Activated CD4-positive, alpha-beta T cell treated with anti-CD3 and anti-CD28 coated beads for 36 hours (primary cell): ENCODE results near the gene ALG6. TPM values are rescaled to one million over a fixed set of nuclear protein-coding genes. Genes with fewer than 3 reads are reported as not detected.

Source experiments
- ATAC-seq: fragments of 200-7000 bp; cut with Tn5 transposase; one replicate; pipeline ENCODE4 v1.10.0; 2021; ENCODE audit warnings: mild to moderate bottlenecking, moderate library complexity
- CTCF ChIA-PET: fragments of 350-600 bp; sonication (Branson Sonifier 250); formaldehyde crosslinking; loops from one replicate; lab custom pipeline; 2021; ENCODE audit warnings: antibody characterized with exemption; lab: Charles Lee
- POLR2A ChIA-PET: fragments of 350-600 bp; sonication (Branson Sonifier 250); formaldehyde crosslinking; loops from one replicate; lab custom pipeline; 2021; ENCODE audit warnings: antibody characterized with exemption, inconsistent platforms; lab: Charles Lee
- DNase-seq: peaks from one replicate; pipeline ENCODE4 v3.0.0-alpha.2; 2020
- H3K27ac Mint-ChIP-seq: one replicate; pipeline ENCODE4 v1.8.0; 2021; ENCODE audit warnings: mixed read lengths
- H3K27me3 Mint-ChIP-seq: one replicate; pipeline ENCODE4 v1.8.0; 2021; ENCODE audit warnings: mixed read lengths
- H3K36me3 Mint-ChIP-seq: one replicate; pipeline ENCODE4 v1.8.0; 2021; ENCODE audit warnings: low read depth, mixed read lengths
- H3K4me1 Mint-ChIP-seq: one replicate; pipeline ENCODE4 v1.8.0; 2021; ENCODE audit warnings: mixed read lengths
- H3K4me3 Mint-ChIP-seq: one replicate; pipeline ENCODE4 v1.8.0; 2021; ENCODE audit warnings: mild to moderate bottlenecking, moderate library complexity, mixed read lengths
- H3K9me3 Mint-ChIP-seq: one replicate; pipeline ENCODE4 v1.8.0; 2021; ENCODE audit warnings: low read depth, mixed read lengths
- intact Hi-C, 2 experiments: fragments of 100-400 bp; cut with DNase I in 1 of 2; cut with micrococcal nuclease in 1 of 2; formaldehyde crosslinking; loops; one replicate each; pipeline versions ENCODE4 v1.14.2 to v1.15.1; 2022 to 2024; cut with DNase I, micrococcal nuclease
- total RNA-seq, 2 experiments: library from RNA; stranded (reverse); gene quantifications; one replicate each; pipeline ENCODE4 v1.2.3, GENCODE V29; 2021

Gene ALG6
- total RNA-seq, 2 experiments from 2014 or later = 16.2 to 16.3 TPM

- H3K27me3 Mint-ChIP-seq = peaks cover 69% of the 10 kb centered on the region
- peaks cover 9% of the 10 kb centered on the region for H3K36me3 Mint-ChIP-seq
- peaks cover 41% of the 10 kb centered on the region for H3K4me1 Mint-ChIP-seq
- H3K9me3 Mint-ChIP-seq = peaks cover 5% of the 10 kb centered on the region
- DNase-seq = peak; percentile 67
- H3K27ac Mint-ChIP-seq = no peak overlapping the region
- POLR2A ChIA-PET = interaction anchor here (0.5 kb wide), 1 partner anchor 1679 kb away, joined by 3 read pairs; no protein-coding TSS in a partner anchor
- CTCF ChIA-PET = interaction anchor here (0.8 kb wide), 1 partner anchor 633 kb away, joined by 3 read pairs; no protein-coding TSS in a partner anchor
- ATAC-seq = peak; percentile 40
- intact Hi-C loops = loop anchor here (2.0 to 10.0 kb wide), 4 partner anchors 122 to 922 kb away; partner anchors contain the start of genes EFCAB7 (in 1 of the 2), ITGB3BP (in 1 of the 2) and USP1 (in 1 of the 2)
- peak overlapping the region; percentile 67 for H3K4me3 Mint-ChIP-seq
Measured at GRCh38 chr1:63322944-63323864, 44.2 kb upstream of the ALG6 start.

GRCh38 chr1:63323865-63324778 lies 43.3 kb upstream of the ALG6 start:
- H3K27ac Mint-ChIP-seq = no peak overlapping the region
- no peak for ATAC-seq
- H3K9me3 Mint-ChIP-seq = no peaks in the 10 kb centered on the region
- H3K4me1 Mint-ChIP-seq = peaks cover 35% of the 10 kb centered on the region
- POLR2A ChIA-PET = interaction anchor here (0.5 kb wide), 1 partner anchor 1678 kb away, joined by 3 read pairs; no protein-coding TSS in a partner anchor
- no peak for DNase-seq
- CTCF ChIA-PET = no interaction called here
- H3K36me3 Mint-ChIP-seq = peaks cover 6% of the 10 kb centered on the region
- H3K27me3 Mint-ChIP-seq = peaks cover 67% of the 10 kb centered on the region
- peak overlapping the region; percentile 59 for H3K4me3 Mint-ChIP-seq
- intact Hi-C loops = loop anchor here (2.0 to 10.0 kb wide), 4 partner anchors 121 to 921 kb away; partner anchors contain the start of genes EFCAB7 (in 1 of the 2), ITGB3BP (in 1 of the 2) and USP1 (in 1 of the 2)

- H3K27me3 Mint-ChIP-seq = peaks cover 68% of the 10 kb centered on the region
- H3K27ac Mint-ChIP-seq = no peak overlapping the region
- ATAC-seq = no peak
- H3K4me3 Mint-ChIP-seq = peak overlapping the region; percentile 59
- H3K36me3 Mint-ChIP-seq = peaks cover 6% of the 10 kb centered on the region
- intact Hi-C loops = loop anchor here (5.0 to 10.0 kb wide), 4 partner anchors 120 to 920 kb away; partner anchors contain the start of genes EFCAB7 (in 1 of the 2), ITGB3BP (in 1 of the 2) and USP1 (in 1 of the 2)
- H3K9me3 Mint-ChIP-seq = no peaks in the 10 kb centered on the region
- no peak for DNase-seq
- H3K4me1 Mint-ChIP-seq = peaks cover 38% of the 10 kb centered on the region
- ChIA-PET POLR2A (no interaction called here), CTCF (no interaction called here)
Measured at GRCh38 chr1:63324779-63325119, 42.7 kb upstream of the ALG6 start.

- CTCF ChIA-PET = interaction anchor here (1.7 to 2.5 kb wide), 3 partner anchors 8 to 117 kb away, joined by 5 to 13 read pairs (median 10); no protein-coding TSS in a partner anchor
- POLR2A ChIA-PET = no interaction called here
- Mint-ChIP-seq H3K27ac (no peak overlapping the region), H3K4me1 (peaks cover 35% of the 10 kb centered on the region), H3K27me3 (peaks cover 66% of the 10 kb centered on the region), H3K36me3 (peaks cover 6% of the 10 kb centered on the region), H3K9me3 (no peaks in the 10 kb centered on the region), H3K4me3 (no peak overlapping the region)
- DNase-seq (no peak), ATAC-seq (no peak)
- intact Hi-C loops = loop anchor here (5.0 to 10.0 kb wide), 3 partner anchors 119 to 919 kb away; partner anchors contain the start of genes EFCAB7 (in 1 of the 2) and ITGB3BP (in 1 of the 2)
Measured at GRCh38 chr1:63325279-63325985, 42.0 kb upstream of the ALG6 start.

GRCh38 chr1:63326106-63326472 lies 41.3 kb upstream of the ALG6 start:
- H3K4me1 Mint-ChIP-seq = peaks cover 32% of the 10 kb centered on the region
- ATAC-seq (no peak), DNase-seq (no peak)
- CTCF ChIA-PET = interaction anchor here (1.7 to 2.5 kb wide), 3 partner anchors 9 to 116 kb away, joined by 5 to 13 read pairs (median 10); no protein-coding TSS in a partner anchor
- H3K4me3 Mint-ChIP-seq = no peak overlapping the region
- H3K9me3 Mint-ChIP-seq = no peaks in the 10 kb centered on the region
- peaks cover 6% of the 10 kb centered on the region for H3K36me3 Mint-ChIP-seq
- H3K27me3 Mint-ChIP-seq = peaks cover 65% of the 10 kb centered on the region
- POLR2A ChIA-PET = no interaction called here
- H3K27ac Mint-ChIP-seq = no peak overlapping the region
- intact Hi-C loops = loop anchor here (1.0 to 10.0 kb wide), 5 partner anchors 8 to 919 kb away; partner anchors contain the start of genes ALG6 (in 1 of the 2), EFCAB7 (in 1 of the 2) and ITGB3BP (in 1 of the 2)

GRCh38 chr1:63326473-63327380 lies 40.7 kb upstream of the ALG6 start:
- Mint-ChIP-seq H3K27me3 (peaks cover 61% of the 10 kb centered on the region), H3K27ac (no peak overlapping the region), H3K4me3 (peak overlapping the region; percentile 0), H3K36me3 (peaks cover under 1% of the 10 kb centered on the region), H3K9me3 (no peaks in the 10 kb centered on the region), H3K4me1 (peaks cover 26% of the 10 kb centered on the region)
- intact Hi-C loops = loop anchor here (1.0 to 10.0 kb wide), 8 partner anchors 7 to 918 kb away; partner anchors contain the start of genes ALG6 (in 1 of the 2), EFCAB7 (in 1 of the 2) and ITGB3BP (in 1 of the 2)
- peak; percentile 50 for DNase-seq
- CTCF ChIA-PET = interaction anchor here (0.6 to 2.5 kb wide), 10 partner anchors 9 to 848 kb away, joined by 3 to 13 read pairs (median 4); partner anchors contain the start of gene EFCAB7
- POLR2A ChIA-PET = no interaction called here
- ATAC-seq = no peak

GRCh38 chr1:63327417-63328054 lies 39.9 kb upstream of the ALG6 start:
- no peak overlapping the region for H3K27ac Mint-ChIP-seq
- ChIA-PET CTCF (interaction anchor here (0.6 to 2.5 kb wide), 9 partner anchors 8 to 848 kb away, joined by 3 to 13 read pairs (median 4); partner anchors contain the start of gene EFCAB7), POLR2A (no interaction called here)
- peak overlapping the region; percentile 0 for H3K4me3 Mint-ChIP-seq
- peaks cover 61% of the 10 kb centered on the region for H3K27me3 Mint-ChIP-seq
- ATAC-seq (peak; percentile 61), DNase-seq (peak; percentile 79)
- H3K9me3 Mint-ChIP-seq = no peaks in the 10 kb centered on the region
- peaks cover 24% of the 10 kb centered on the region for H3K4me1 Mint-ChIP-seq
- H3K36me3 Mint-ChIP-seq = no peaks in the 10 kb centered on the region
- intact Hi-C loops = loop anchor here (1.0 to 10.0 kb wide), 7 partner anchors 8 to 917 kb away; partner anchors contain the start of genes ALG6 (in 1 of the 2), EFCAB7 (in 1 of the 2) and ITGB3BP (in 1 of the 2)

- POLR2A ChIA-PET = no interaction called here
- ATAC-seq = no peak
Measured at GRCh38 chr1:63328122-63328521, 39.3 kb upstream of the ALG6 start.

GRCh38 chr1:63328781-63329180 lies 38.6 kb upstream of the ALG6 start:
- no peak overlapping the region for H3K4me3 Mint-ChIP-seq
- intact Hi-C loops = loop anchor here (5.0 to 10.0 kb wide), 3 partner anchors 116 to 916 kb away; partner anchors contain the start of genes EFCAB7 (in 1 of the 2) and ITGB3BP (in 1 of the 2)
- CTCF ChIA-PET = interaction anchor here (1.1 kb wide), 1 partner anchor 10 kb away, joined by 5 read pairs; no protein-coding TSS in a partner anchor
- peaks cover 65% of the 10 kb centered on the region for H3K27me3 Mint-ChIP-seq
- H3K36me3 Mint-ChIP-seq = no peaks in the 10 kb centered on the region
- H3K27ac Mint-ChIP-seq = no peak overlapping the region
- no peak for ATAC-seq
- no peaks in the 10 kb centered on the region for H3K9me3 Mint-ChIP-seq
- DNase-seq = no peak
- POLR2A ChIA-PET = no interaction called here
- peaks cover 24% of the 10 kb centered on the region for H3K4me1 Mint-ChIP-seq

More at GRCh38 chr1:63328122-63328521, 39.3 kb upstream of the ALG6 start:
- CTCF ChIA-PET = no interaction called here
- H3K4me3 Mint-ChIP-seq = peak overlapping the region; percentile 0
- peaks cover 24% of the 10 kb centered on the region for H3K4me1 Mint-ChIP-seq
- no peak for DNase-seq
- intact Hi-C loops = loop anchor here (5.0 to 10.0 kb wide), 3 partner anchors 117 to 917 kb away; partner anchors contain the start of genes EFCAB7 (in 1 of the 2) and ITGB3BP (in 1 of the 2)
- H3K9me3 Mint-ChIP-seq = no peaks in the 10 kb centered on the region
- H3K36me3 Mint-ChIP-seq = no peaks in the 10 kb centered on the region
- peaks cover 64% of the 10 kb centered on the region for H3K27me3 Mint-ChIP-seq
- no peak overlapping the region for H3K27ac Mint-ChIP-seq
